Keratinocyte (primary cell): ENCODE measurements around the gene NT5C3A.

ENCODE experiments used
- CTCF ChIP-seq, 3 experiments: IDR thresholded peaks in 1 of 3; conservative IDR thresholded peaks in 1 of 3; optimal IDR thresholded peaks in 1 of 3; 2 replicates in 2 of 3; 3 replicates in 1 of 3; pipeline versions ENCODE3 to v1.5.1; 2011; ENCODE audit warnings: low read length in 3 of 3, mild to moderate bottlenecking in 3 of 3, moderate library complexity in 2 of 3, control low read depth in 1 of 3, inconsistent platforms in 1 of 3; ENCODE audit not compliant: insufficient read depth in 2 of 3; ENCODE audit errors: extremely low read depth in 1 of 3
- EZH2 ChIP-seq: IDR thresholded peaks from one replicate; pipeline ENCODE4 v1.6.1; 2012; ENCODE audit warnings: inconsistent platforms, mild to moderate bottlenecking, low read length, moderate library complexity

- no peak for TF ChIP-seq CTCF (optimal IDR thresholded peaks at IDR 0.05 in 1 of 3, IDR thresholded peaks at IDR 0.05 in 1 of 3, conservative IDR thresholded peaks at IDR 0.05 in 1 of 3; ENCODE audit: extremely low read depth in 1 of 3, insufficient read depth in 2 of 3, low read length in 3 of 3)
- no peak for TF ChIP-seq EZH2
These were observed 2.9 kb downstream of the NT5C3A start for GRCh38 chr7:33059635-33060034.
